ENCODE data around the gene RDX.

Gene RDX

DNA sequence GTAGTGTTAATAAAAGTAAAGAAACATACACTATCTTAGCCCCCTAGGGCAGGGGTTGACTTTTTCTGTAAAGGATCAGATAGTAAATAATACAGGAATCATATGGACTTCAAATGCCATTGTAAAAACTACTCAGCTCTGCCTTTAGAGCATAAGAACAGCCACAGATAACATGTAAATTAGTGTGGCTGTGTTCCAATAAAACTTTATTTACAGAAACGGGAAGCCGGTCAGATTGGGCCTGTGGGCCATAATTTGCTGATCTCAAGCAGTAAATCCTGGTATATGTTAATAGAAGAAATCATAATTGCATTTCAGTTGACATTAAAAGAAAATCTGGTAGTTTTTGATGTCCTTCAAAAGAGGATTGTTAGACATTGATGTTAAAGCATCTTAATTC lies 126.7 kb downstream of the RDX start:
- DNase-seq (ENCODE audit: low read depth) = no peak

DNA sequence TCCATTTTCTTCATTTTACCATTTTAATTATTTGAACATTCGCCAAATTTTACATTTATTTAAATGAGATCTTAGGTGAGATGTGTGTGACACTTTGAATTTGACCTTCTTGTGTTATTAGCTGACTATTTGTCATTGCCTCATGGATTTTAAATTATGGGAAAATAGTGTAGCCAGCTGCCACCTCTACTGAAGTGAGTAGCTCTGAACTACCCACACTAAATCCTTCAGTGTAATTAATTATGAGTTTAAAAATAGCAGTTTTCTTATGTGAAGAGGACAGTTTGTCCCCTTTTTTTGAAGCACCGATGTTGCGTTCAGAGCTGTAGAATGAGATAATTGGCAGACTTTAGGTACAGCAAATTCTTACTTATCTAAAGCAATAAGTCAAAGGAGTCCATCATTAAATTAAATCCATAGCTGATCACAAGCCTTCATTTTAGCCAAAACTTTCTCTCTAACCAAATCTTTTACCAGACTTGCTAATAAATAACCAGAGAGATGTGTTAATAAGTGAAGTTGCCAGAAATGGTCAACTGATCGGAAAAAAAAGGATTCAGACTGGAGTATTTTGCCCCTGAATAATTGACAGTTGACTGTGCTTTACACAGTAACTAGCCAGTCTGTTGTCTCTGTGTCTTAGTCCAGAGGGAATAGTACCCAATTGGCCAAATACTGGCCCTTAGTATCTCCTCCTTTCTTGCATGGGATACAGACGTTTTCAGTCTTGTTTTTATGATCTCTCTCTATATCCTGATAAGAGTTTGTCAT lies 128.2 kb downstream of the RDX start:
- no peak for DNase-seq (ENCODE audit: low read depth)

DNA sequence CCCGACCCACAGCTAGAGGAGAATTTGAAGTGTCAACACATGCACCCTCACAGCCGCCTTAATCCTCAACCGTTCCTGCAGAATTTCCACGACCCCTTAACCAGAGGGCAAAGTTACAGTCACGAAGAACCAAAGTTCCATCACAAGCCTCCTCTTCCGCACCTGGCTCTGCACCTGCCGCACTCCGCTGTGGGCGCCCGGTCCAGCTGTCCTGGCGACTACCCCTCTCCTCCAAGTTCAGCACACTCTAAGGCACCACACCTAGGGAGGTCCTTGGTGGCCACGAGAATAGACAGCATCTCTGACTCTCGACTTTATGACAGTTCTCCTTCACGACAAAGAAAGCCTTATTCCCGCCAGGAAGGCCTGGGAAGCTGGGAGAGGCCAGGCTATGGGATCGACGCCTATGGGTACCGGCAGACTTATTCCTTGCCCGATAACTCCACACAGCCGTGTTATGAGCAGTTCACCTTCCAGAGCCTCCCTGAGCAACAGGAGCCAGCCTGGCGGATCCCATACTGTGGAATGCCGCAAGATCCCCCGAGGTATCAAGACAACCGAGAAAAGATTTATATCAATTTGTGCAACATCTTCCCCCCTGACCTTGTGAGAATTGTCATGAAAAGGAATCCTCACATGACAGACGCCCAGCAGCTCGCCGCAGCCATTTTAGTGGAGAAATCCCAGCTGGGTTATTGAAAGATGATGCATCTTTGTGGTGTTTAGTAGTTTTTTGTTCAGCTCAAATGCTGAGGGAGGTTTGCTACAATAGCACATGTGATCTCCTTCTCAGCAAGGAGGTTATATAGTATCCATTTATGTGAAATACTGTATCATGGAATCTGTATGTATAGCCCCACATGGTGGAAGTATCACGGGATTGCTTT lies 131.1 kb downstream of the RDX start:
- DNase-seq (ENCODE audit: low read depth) = no peak

DNA sequence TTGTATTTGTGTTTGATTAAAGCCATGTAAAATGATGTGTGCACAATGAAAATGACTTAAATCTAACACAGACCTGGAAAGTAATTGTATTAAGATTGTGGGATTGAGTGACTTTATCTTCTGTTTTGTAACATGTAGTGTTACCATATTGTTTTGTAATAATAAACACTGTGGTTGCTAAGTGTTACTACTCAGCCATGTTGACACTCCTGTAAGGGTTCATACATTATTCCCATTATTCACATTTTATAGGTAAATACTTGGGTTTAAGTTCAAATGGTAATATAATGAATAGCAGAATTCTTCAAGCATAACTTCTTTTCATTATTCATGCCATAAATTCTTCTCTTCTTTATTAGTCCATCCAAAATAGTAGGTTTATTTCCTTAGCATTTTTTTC lies 134.2 kb downstream of the RDX start:
- DNase-seq (ENCODE audit: low read depth) = no peak

DNA sequence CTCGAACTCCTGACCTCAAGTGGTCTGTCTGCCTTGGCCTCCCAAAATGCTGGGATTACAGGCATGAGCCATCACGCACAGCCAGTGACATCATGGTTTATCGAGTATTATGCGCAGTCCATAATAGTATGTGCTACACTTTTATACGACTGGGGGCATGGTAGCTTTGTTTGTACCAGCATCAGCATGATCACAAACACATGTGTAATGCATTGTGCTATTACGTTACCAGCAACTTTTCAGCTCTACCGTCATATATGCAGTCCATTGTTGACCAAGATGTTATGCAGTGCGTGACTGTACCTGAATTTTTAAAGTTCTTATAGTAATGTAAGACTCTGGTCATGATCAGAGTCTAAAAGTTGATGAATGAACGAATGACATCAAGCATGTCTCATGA lies 135.4 kb downstream of the RDX start:
- DNase-seq (ENCODE audit: low read depth) = no peak

DNA sequence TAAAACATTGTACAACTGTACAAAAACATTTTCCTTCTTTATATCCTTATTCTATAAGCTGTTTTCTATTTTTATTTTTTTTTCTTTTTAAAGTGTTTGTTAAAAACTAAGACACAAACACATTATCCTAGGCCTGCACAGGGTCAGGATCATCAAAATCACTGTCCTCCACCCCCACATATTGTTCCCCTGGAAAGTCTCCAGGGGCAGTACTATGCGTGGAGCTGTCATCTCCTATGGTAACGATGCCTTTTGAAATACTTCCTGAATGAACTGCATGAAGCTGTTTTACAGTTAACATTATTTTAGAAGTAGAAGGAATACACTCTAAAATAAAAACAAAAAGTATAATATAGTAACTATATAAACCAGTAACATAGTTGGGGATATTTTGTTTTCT lies 136.0 kb downstream of the RDX start:
- DNase-seq (ENCODE audit: low read depth) = no peak

DNA sequence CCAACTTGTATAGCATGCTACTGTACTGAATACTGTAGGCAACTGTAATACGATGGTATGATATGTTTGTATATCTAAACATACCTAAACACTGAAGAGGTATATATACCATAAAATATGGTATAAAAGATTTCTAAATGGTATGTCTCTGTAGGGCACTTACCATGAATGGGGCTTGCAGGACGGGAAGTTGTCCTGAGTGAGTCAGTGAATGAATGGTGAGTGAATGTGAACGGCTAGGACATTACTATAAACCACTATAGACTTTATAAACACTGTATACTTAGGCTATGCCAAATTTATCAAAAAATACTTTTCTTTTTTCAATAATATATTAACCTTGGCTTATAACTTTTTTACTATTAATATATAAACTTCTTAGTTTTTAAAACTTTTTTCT lies 136.4 kb downstream of the RDX start:
- no peak for DNase-seq (ENCODE audit: low read depth)

DNA sequence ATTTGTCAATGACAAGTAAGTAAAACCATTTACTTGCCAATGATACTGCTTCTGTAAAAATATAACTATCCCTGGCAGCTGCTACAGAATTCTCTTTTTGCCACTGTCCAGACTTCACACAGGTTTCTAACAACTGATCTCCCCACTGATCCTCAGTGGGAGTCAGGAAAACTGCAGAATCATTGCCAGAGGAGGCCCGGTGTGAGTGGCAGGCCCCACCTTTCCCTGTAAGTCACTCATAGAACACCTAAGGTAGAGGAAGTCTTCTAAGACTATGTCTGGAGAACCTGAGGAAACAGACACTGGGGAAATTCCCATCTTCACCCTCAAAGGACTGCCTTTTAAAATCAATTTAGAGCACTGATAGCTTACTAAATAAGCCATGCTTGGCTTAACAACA lies 136.9 kb downstream of the RDX start:
- no peak for DNase-seq (ENCODE audit: low read depth)

DNA sequence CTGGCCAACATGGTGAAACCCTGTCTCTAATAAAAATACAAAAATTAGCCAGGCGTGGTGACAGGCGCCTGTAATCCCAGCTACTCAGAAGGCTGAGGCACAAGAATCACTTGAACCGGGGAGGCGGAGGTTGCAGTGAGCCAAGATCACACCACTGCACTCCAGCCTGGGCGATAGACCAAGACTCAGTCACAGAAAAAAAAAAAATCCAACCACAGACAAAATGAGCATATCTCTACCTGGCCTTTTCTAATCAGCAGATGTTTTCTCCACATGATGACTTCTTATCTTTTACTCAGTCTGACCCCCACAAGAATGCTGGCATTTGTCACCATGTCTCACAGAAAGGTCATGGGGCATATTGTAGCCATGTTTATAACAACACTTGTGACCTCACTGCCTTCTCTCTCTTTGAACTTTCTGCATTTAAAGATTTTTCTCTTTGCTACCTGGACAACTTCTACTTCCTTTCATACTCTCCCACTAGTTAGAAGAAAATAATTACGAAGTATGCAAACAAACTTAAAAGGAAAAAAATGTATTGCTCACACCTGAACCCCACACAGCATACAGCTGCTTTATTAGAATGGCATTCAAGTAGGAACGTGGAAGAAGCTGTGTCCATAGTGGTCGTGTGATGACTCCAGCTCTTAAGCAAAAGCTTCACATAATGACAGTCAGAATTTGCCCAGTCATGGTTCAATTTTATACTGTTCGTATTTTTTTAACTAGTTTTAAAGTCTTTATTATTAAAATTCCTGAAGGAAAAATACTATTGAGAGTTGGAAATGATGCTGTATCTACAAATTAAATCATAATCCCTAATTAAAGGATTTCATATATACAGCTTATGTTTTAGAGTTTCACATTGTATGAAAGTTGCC lies 137.9 kb downstream of the RDX start:
- DNase-seq (ENCODE audit: low read depth) = no peak

DNA sequence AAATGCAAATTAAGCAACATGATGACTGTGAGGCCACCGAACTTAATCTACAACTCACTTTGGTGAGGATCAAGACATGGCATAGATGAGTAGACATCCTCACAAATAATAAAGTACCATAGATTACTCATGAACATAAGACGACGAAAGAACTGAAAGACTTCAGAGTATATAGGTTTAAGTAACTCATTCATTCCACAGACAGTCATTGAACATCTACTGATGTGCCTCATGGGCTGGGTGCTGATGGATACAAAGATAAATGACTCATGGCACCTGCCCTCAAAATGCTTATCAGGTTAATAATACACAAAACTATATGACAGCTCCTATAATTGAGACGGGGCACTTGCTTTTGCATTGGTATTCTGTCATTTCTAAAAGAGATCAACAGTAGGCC lies 139.9 kb downstream of the RDX start:
- DNase-seq (ENCODE audit: low read depth) = no peak

DNA sequence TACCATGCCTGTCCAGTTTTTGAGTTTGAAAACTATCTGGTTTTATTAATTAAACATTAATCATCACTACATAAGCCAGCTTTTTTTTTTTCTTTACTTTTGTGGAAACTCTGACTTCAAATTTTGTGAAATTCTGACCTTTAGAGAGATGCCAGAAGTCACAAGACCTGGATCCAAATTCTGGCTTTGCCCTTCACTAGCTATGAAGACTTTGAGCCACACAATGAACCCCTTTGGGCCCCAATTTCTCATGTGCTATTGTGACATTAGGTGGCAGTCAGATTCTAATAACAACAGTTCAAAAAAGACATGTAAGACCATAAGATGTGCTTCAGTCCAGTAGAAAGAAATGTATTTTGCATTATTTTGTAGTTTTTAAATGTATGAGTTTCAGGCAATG lies 142.9 kb downstream of the RDX start:
- no peak for DNase-seq (ENCODE audit: low read depth)

DNA sequence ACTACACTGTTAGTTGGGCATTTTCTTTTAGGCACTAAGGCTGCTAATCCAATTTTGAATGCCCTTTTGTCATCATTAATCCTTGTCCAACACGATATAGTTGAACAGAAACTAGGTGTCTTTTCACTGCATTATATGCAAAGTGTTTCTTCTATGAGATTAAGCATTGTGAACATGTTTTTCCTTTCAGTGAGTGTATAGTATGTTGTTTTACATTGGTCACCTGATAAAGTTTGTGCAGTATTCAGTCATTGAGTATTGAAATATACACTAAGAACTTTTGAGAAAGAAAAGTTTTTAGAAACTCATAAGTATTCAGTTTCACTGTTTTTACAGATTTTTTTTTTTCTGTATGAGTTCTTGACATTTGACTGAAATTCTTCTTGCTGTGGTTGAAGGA lies 144.2 kb downstream of the RDX start:
- no peak for DNase-seq (ENCODE audit: low read depth)

DNA sequence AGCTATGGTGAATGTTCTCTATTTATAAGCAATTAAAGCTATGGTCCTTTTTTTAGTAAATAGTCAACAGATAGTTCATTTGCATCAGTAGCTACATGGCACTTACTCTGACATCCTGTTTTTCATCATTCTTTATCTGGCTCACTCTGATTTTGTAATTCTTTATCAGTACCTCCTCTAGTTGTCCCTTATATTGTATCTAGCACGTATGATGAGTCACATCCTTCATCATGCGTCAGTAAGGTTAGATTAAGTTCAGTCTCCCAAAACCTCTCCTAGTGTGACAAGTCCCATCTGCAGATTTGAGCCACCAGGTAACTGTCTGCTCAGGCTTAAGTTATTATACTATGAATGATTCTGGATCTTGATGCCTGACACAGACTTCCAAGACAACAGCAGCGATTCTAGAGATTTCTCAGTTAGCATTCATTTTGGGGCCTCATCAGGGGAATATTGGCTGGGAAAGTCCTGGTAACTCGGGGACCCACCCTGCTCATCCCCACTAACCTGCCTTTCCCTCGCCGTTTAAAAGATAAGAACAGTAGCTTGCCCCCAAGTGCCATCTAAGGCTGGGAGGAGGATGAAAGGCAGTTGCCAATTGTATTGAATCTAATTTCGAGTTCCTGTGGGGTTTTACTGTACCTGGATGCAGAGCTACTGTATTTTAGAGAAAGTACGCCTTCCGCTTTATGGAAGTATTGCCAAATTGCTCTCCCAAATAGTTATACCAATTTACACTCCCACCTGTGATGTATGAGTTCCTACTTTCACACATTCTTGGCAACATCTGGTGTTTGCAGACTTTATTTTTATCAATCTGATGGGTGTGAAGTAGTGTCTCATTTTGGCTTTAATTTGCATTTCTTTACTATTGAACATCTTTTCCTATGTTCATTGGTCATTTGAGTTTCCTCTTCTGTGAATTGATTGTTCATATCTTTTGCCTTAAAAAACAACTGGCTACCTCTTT lies 147.4 kb downstream of the RDX start:
- DNase-seq (ENCODE audit: low read depth) = no peak

DNA sequence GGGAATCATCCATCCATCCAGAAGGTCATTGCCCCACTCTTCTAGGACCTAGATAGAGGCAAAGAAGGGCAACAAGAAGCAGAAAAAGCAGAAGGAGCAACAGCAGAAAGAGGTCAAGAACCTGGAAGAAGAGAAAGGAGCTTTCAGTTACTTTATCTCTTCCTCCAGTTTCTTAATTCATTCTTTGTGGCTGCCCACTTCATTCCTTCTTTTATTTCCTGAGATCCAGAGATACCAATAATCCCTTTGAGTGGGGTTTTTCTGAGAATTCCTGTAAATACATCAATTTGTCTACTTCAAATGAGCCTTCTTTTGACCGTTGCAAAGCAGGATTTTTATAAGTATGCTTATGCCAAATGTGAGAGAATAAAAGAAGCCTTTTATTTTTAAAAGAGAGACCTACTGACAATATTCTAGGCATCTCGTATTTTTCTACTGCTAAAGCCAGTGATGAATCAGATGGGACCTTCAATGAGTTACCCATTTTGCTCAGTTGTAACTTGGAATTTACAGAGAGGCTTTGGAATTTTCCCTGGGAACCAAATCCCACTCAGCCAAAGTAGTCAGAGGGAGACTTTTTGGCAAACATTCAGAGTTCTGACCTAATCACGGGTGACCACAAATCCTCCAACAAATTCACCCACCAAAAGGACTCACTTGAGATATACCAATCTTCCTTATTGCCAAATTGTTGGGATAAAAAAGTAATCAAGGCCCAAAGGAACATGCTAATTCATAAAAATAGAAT lies 148.3 kb downstream of the RDX start:
- DNase-seq (ENCODE audit: low read depth) = no peak

DNA sequence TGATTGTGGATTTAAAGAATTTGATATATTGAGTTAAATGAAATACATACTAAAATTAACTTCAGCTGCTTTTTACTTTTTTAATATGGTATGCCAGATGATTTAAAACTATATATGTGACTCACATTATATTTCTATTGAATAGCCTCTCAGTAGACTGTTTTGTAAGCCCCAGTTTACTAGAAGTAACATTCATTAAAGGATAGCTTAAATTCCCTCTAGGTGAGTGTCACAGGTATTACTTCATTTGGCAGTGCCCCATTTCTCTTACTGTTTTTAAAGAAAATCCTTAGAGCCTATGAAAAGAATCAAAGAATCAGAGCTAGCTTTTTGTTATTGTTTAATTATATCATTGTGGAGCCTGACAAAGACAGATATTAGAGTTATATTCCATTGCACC lies 154.6 kb downstream of the RDX start:
- DNase-seq (ENCODE audit: low read depth) = no peak

DNA sequence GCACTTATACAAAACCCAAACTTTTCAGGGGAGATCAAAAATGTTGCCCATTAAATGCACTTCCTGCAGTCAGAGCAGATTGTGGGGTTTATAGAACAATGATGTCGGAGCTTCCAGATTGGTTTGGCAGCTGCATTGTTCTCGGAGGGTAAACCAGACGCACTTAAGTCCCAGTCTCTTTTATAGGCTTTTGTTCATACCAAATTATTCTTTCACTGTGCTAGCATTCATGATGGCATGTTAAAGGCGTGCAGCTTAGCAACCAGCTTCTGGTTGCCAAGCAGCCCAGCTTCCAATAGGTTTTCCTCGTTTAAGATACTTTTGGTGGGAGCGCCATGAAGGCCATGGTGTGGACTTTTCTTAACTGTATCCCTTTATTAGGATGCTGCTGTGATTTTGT lies 162.3 kb downstream of the RDX start:
- DNase-seq (ENCODE audit: low read depth) = no peak

DNA sequence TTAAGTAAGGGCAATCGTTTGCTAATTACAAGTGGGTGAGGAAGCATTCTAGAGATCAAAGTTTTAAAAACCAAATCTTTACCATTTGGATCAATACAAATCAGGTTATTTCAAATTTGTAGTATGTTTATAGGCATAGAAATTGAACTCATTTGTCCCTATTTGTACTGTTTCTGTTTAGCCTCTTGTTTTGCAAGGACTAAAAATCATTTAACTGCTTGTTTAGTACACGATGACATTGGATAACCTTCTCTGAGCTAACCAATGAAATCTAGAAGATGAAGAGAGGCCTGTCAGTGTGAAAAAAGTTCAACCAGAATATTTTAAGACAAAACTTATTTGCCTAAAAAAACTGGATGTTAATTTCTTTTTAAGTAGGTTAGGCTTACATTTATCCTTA lies 163.3 kb downstream of the RDX start:
- no peak for DNase-seq (ENCODE audit: low read depth)

DNA sequence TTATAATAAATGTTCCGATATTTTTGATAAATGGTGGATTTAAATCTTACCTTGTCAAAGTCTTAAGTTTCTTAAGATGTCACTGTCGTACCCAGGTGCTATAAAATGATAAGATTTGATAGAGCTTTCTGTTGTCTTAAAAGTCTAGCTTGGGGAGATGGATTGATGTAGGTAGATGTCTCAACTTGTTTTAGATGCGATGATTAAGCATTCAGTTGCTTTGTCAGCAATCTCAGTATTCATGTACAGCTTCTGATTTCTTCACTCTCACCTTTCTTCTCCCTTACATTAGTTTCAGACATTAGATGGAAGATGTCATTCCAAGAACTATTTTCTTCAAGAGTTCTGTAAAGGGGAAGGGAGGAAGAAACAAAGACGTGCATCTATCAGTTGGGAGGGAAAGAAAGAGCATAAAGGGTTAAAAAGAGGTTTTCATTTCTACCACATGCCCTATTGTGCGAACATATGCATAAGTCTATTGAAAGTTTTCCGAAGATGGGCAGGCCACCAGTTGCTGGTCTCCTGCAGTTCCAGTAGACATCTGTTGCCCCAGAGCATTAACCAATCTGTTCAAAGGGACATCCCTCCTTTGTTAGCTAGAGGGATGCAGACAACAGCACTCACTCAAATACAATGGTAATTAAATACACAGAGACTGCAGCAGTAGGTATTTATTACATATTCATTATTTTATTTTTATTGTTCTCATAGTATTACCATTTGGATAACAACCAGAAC lies 164.9 kb downstream of the RDX start:
- DNase-seq (ENCODE audit: low read depth) = no peak

DNA sequence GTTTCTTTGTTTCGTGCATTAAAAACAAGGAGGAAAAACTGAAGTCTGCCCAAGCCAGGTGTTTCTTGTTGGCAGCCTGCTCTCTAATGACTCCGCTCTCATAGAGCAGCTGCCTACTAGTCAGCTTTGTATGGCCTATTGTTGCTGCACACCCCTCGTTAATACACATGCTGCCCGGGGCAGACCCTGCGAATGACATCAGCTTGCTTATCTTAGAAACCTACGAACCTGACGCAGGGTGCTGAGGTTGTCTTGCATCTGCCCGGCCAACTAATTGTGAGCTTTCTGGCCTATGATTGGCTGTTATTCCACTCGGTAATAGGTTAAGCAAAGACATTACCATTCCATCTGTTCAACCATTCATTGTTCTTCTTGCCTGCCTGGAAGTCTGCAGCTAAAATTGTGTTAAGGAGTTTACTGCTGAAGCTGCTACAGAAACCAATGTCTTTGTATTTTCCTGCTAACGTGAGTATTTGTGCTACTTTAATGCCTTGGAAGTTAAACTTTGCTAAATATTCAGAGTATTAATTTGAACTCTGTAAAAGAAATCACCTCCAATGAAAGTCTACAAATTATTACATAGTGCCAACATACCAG lies 165.7 kb downstream of the RDX start:
- no peak for DNase-seq (ENCODE audit: low read depth)

DNA sequence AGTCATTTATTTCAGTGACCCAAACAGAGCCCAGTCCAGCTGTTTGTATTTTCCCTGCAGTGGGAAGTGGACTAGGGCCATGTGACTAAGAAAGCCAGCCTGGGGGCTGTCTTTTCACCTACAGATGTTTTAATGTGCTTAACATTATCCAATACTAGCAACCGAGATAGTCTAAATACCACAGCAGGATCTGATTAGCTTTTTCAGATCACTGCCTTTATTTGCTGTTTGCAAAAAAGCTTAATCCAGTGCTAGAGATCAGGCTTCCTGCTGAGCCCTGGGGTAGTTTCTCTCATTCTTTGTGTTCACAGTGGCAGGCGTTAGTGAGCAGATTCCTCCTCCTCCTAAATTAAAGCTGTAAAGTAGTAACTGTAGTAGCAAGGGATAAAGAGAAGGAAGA lies 168.3 kb downstream of the RDX start:
- DNase-seq (ENCODE audit: low read depth) = no peak
